Activated CD8-positive, alpha-beta T cell treated with anti-CD3 and anti-CD28 coated beads for 36 hours (primary cell): ENCODE results near the gene PTPRN2. TPM values are rescaled to one million over a fixed set of nuclear protein-coding genes. Genes with fewer than 3 reads are reported as not detected.

Experiments used
- ATAC-seq: fragments of 200-7000 bp; cut with Tn5 transposase; one replicate; pipeline ENCODE4 v1.10.0; 2021; ENCODE audit warnings: mild to moderate bottlenecking, moderate library complexity
- CTCF ChIA-PET: fragments of 350-600 bp; sonication (Branson Sonifier 250); formaldehyde crosslinking; loops from one replicate; lab custom pipeline; 2021; ENCODE audit warnings: antibody characterized with exemption; lab: Charles Lee
- POLR2A ChIA-PET: fragments of 350-600 bp; sonication (Branson Sonifier 250); formaldehyde crosslinking; loops from one replicate; lab custom pipeline; 2021; ENCODE audit warnings: antibody characterized with exemption; lab: Charles Lee
- DNase-seq: peaks from one replicate; pipeline ENCODE4 v3.0.0-alpha.2; 2020
- H3K27ac Mint-ChIP-seq: one replicate; pipeline ENCODE4 v1.8.0; 2021; ENCODE audit warnings: mild to moderate bottlenecking, mixed read lengths
- H3K27me3 Mint-ChIP-seq: one replicate; pipeline ENCODE4 v1.8.0; 2021; ENCODE audit warnings: mixed read lengths
- H3K36me3 Mint-ChIP-seq: one replicate; pipeline ENCODE4 v1.8.0; 2021; ENCODE audit warnings: low read depth, mixed read lengths
- H3K4me1 Mint-ChIP-seq: one replicate; pipeline ENCODE4 v1.8.0; 2021; ENCODE audit warnings: low read depth, mixed read lengths
- H3K4me3 Mint-ChIP-seq: one replicate; pipeline ENCODE4 v1.8.0; 2021; ENCODE audit warnings: mild to moderate bottlenecking, moderate library complexity, mixed read lengths
- H3K9me3 Mint-ChIP-seq: one replicate; pipeline ENCODE4 v1.8.0; 2021; ENCODE audit warnings: mixed read lengths
- intact Hi-C: fragments of 100-400 bp; cut with micrococcal nuclease; formaldehyde crosslinking; loops from one replicate; pipeline ENCODE4 v1.10.0; 2022
- total RNA-seq, 2 experiments: library from RNA; stranded (reverse); gene quantifications; one replicate each; pipeline ENCODE4 v1.2.3, GENCODE V29; 2021
- TF ChIP-seq, protein P1 (sequence below): fragments of 200-600 bp; IDR thresholded peaks from one replicate; pipeline ENCODE4 v1.8.0; 2022; ENCODE audit warnings: antibody characterized with exemption, mild to moderate bottlenecking

The PTPRN2 gene
- total RNA-seq, 2 experiments from 2014 or later: 0.49 to 0.65 TPM

DNA sequence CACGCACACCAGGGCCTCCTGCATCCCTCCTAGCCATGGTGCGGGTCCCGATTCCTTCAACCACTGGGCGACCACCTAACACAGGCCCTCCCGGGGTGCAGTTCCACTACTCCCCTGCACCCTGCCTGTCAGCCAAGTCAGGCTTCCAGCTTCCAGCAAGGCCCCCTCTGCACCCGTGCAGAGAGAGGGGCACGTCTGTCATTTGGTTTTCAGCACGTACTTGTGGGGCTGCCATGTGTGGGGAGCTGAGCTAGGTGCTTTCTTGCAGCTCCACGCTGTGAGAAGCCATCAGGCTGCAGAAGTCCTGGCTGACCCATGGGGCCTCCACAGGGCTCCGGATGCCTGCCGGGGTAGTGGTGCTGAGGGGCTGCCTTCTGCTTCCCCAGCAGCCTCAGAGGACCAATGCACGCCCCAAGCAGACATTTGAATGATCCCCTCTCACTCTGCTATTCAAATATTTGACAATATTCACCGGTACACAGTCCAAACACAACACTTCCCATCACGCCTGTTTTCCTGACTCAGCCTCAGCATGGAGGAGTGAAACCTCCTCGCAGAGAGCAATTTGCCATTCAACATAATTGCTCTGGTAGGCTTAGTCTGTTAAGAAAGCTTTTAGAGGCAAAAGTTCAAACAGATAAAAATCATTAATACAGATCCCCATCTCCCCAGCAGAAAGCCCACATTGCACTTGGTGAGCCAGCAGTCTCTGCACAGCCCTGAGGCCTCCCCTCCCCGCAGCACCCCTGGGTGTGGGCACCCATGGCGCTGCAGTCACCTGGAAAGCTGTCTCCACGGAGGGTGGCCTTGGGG, 449.9 kb downstream of the PTPRN2 start:
- no peak for DNase-seq
- intact Hi-C loops: no loop called here
- POLR2A ChIA-PET: no interaction called here
- Mint-ChIP-seq H3K4me3 (no peak overlapping the region), H3K27ac (no peak overlapping the region), H3K36me3 (no peaks in the 10 kb centered on the region), H3K4me1 (no peaks in the 10 kb centered on the region), H3K9me3 (no peaks in the 10 kb centered on the region), H3K27me3 (no peaks in the 10 kb centered on the region)
- CTCF ChIA-PET: no interaction called here
- TF ChIP-seq, protein P1, sequence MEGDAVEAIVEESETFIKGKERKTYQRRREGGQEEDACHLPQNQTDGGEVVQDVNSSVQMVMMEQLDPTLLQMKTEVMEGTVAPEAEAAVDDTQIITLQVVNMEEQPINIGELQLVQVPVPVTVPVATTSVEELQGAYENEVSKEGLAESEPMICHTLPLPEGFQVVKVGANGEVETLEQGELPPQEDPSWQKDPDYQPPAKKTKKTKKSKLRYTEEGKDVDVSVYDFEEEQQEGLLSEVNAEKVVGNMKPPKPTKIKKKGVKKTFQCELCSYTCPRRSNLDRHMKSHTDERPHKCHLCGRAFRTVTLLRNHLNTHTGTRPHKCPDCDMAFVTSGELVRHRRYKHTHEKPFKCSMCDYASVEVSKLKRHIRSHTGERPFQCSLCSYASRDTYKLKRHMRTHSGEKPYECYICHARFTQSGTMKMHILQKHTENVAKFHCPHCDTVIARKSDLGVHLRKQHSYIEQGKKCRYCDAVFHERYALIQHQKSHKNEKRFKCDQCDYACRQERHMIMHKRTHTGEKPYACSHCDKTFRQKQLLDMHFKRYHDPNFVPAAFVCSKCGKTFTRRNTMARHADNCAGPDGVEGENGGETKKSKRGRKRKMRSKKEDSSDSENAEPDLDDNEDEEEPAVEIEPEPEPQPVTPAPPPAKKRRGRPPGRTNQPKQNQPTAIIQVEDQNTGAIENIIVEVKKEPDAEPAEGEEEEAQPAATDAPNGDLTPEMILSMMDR: no peak
- ATAC-seq: no peak

DNA sequence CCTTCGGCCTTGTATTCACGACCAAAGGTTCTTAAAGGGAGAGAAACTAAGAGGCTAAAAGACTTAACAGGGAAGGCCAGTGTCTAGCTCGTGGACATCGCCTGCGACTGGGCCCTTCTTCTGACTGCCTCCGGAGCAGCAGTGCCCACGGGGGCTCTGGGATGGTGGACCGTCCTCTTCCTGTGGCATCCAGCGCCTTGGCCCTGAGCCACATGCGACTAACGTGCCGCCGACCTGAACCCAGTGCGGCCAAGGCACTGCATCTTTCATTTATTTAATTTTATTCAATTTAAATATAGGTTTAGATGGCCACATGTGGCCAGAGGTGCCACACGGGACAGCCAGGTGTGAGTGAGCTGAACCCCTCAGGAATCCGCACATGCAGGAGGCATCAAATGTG, 451.7 kb downstream of the PTPRN2 start:
- TF ChIP-seq, protein P1: no peak
- ATAC-seq (no peak), DNase-seq (no peak)
- Mint-ChIP-seq H3K4me1 (no peaks in the 10 kb centered on the region), H3K27ac (no peak overlapping the region), H3K9me3 (no peaks in the 10 kb centered on the region), H3K36me3 (no peaks in the 10 kb centered on the region), H3K4me3 (no peak overlapping the region), H3K27me3 (no peaks in the 10 kb centered on the region)
- intact Hi-C loops: no loop called here
- POLR2A ChIA-PET: no interaction called here
- CTCF ChIA-PET: no interaction called here

DNA sequence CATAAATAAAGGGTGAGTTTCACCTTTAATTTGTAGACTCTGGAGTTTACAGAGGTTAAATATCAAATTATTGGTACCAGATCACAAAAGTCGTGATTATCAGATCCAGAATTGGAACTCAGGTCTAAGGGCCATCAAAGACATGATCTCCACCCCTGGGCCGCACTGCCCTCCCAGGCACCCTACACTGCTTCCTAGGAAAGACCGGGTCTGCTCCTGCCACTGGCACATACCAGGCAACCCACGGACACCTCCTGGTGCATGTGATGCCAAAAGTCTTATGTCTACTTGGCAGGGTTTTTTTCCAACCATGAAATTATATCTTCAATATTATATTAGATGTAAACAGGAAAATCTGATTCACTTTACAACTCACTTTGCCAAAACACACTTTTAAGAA, 452.8 kb downstream of the PTPRN2 start:
- no peak for DNase-seq
- Mint-ChIP-seq H3K4me1 (no peaks in the 10 kb centered on the region), H3K27ac (no peak overlapping the region), H3K27me3 (no peaks in the 10 kb centered on the region), H3K4me3 (no peak overlapping the region), H3K36me3 (no peaks in the 10 kb centered on the region), H3K9me3 (no peaks in the 10 kb centered on the region)
- ChIA-PET POLR2A (no interaction called here), CTCF (no interaction called here)
- TF ChIP-seq, protein P1: no peak
- intact Hi-C loops: no loop called here
- ATAC-seq: no peak

DNA sequence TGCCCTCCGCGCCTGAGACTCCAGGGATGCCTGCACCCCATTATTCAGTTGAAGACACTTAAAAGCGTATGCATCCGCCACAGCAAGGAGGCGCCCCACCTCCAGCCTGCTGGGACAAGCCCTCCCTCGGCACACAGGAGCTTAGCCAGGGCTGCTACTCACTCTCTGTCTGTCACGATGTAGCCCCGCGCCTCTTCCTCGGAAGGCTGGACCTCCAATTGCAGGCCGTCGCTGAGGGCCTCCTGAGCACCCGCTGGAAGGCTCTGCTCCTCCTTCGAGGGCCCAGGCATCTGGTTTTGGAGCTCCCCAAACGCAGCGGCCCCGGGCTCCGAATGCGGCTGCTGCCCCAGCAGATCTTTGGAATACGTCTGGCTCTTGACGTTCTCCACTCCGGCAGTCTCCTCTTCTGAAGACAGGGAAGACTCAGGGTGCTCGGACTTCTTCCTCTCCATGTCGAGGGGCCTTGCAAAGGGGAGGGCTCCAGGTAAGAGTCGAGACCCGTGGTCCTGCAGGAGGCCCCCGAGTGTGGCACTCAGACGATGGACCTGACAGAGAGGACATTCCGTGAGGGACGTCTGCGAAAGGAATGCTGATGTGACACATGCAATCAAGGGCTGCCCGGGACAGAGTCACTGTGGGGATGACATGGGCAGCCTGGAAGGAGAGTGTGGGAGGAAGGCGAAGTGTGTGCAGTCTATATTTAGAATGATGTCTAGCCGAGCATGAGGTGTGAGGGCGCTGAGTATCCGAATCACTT, 453.9 kb downstream of the PTPRN2 start:
- H3K27me3 Mint-ChIP-seq: no peaks in the 10 kb centered on the region
- ChIA-PET CTCF (no interaction called here), POLR2A (no interaction called here)
- intact Hi-C loops: no loop called here
- TF ChIP-seq, protein P1: no peak
- H3K4me3 Mint-ChIP-seq: no peak overlapping the region
- no peaks in the 10 kb centered on the region for H3K9me3 Mint-ChIP-seq
- no peaks in the 10 kb centered on the region for H3K4me1 Mint-ChIP-seq
- no peak overlapping the region for H3K27ac Mint-ChIP-seq
- no peak for ATAC-seq
- no peaks in the 10 kb centered on the region for H3K36me3 Mint-ChIP-seq
- no peak for DNase-seq

DNA sequence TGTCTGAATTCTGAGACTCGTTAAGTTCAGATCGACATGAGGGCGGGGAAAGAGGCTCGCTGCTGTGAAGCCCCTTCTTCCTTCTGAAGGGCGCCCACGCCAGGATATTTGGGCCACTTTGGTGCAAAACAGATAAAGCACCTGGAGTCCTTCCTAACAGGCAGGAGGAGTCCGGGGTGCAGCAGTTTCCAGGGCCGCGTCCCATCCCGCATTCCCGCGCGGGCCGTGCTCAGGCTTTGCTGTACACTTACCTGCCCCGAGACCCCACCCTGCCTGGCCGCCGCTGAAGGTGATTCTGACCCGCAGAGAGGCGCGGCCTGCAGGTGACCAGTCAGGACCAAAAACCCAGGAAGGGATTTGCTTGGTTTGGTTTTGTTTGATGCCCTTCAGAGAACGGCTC, 454.6 kb downstream of the PTPRN2 start:
- intact Hi-C loops: no loop called here
- Mint-ChIP-seq H3K27me3 (no peaks in the 10 kb centered on the region), H3K36me3 (no peaks in the 10 kb centered on the region), H3K4me1 (no peaks in the 10 kb centered on the region), H3K9me3 (no peaks in the 10 kb centered on the region), H3K27ac (no peak overlapping the region), H3K4me3 (no peak overlapping the region)
- CTCF ChIA-PET: no interaction called here
- POLR2A ChIA-PET: no interaction called here
- ATAC-seq: no peak
- no peak for DNase-seq
- TF ChIP-seq, protein P1: no peak
